ENCODE measurements around the gene FBP2.

Gene FBP2

DNA sequence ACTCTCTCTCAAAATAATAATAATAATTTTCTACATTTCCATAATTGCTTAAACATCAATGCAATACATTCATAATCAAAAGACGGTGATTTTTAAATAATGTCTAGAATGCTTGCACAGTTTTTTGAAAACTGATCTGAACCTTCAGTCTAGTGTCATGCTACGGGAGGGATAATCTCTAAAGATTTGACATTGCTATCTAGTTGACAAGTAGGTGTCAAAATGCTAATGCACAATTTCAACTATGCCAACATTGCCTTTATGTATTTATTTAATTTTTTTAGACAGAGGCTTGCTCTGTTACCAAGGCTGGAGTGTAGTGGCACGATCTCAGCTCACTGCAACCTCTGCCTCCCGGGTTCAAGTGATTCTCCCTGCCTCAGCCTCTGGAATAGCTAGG, 54.7 kb downstream of the FBP2 start:
- Histone ChIP-seq H3K27ac (no peak overlapping the region), H3K4me3 (ENCODE audit: low read depth, low read length) (no peak overlapping the region), H3K9ac (no peak overlapping the region), H3K27me3 (ENCODE audit: control insufficient read depth, insufficient read depth, low read length) (no peaks in the 10 kb centered on the region), H3K36me3 (ENCODE audit: control insufficient read depth, insufficient read depth, low read length) (no peaks in the 10 kb centered on the region), H3K4me2 (ENCODE audit: low read length) (no peak overlapping the region), H3K4me1 (no peaks in the 10 kb centered on the region), H3K79me2 (no peaks in the 10 kb centered on the region), H2AFZ (no peak overlapping the region), H3K9me3 (ENCODE audit: control insufficient read depth, low read length) (no peaks in the 10 kb centered on the region)
- TF ChIP-seq, protein P1, sequence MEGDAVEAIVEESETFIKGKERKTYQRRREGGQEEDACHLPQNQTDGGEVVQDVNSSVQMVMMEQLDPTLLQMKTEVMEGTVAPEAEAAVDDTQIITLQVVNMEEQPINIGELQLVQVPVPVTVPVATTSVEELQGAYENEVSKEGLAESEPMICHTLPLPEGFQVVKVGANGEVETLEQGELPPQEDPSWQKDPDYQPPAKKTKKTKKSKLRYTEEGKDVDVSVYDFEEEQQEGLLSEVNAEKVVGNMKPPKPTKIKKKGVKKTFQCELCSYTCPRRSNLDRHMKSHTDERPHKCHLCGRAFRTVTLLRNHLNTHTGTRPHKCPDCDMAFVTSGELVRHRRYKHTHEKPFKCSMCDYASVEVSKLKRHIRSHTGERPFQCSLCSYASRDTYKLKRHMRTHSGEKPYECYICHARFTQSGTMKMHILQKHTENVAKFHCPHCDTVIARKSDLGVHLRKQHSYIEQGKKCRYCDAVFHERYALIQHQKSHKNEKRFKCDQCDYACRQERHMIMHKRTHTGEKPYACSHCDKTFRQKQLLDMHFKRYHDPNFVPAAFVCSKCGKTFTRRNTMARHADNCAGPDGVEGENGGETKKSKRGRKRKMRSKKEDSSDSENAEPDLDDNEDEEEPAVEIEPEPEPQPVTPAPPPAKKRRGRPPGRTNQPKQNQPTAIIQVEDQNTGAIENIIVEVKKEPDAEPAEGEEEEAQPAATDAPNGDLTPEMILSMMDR (IDR thresholded peaks at IDR 0.05) = no peak

DNA sequence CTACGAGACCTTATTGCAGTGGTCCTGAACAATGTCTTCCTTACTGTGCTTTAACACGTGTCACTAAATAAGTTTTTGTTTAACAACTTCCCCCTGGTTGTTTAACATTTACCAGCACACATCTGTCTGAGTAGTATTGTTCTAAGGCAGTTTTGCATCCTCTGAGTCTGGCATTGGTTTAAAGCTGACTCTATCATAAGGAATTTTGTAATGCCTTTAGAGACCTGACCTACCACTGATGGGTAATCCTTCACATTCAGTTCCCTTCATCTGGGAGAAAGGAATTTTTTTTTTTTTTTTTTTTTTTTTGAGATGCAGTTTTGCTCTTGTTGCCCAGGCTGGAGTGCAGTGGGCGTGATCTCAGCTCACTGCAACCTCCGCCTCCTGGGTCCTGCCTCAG, 58.7 kb downstream of the FBP2 start:
- no peaks in the 10 kb centered on the region for H3K27me3 ChIP-seq (ENCODE audit: control insufficient read depth, insufficient read depth, low read length)
- no peaks in the 10 kb centered on the region for H3K4me1 ChIP-seq
- H3K9me3 ChIP-seq (ENCODE audit: control insufficient read depth, low read length) = no peaks in the 10 kb centered on the region
- no peaks in the 10 kb centered on the region for H3K79me2 ChIP-seq
- H2AFZ ChIP-seq = no peak overlapping the region
- TF ChIP-seq, protein P1 (IDR thresholded peaks at IDR 0.05) = no peak
- no peak overlapping the region for H3K9ac ChIP-seq
- H3K27ac ChIP-seq = no peak overlapping the region
- H3K4me3 ChIP-seq (ENCODE audit: low read depth, low read length) = no peak overlapping the region
- no peaks in the 10 kb centered on the region for H3K36me3 ChIP-seq (ENCODE audit: control insufficient read depth, insufficient read depth, low read length)
- H3K4me2 ChIP-seq (ENCODE audit: low read length) = no peak overlapping the region

DNA sequence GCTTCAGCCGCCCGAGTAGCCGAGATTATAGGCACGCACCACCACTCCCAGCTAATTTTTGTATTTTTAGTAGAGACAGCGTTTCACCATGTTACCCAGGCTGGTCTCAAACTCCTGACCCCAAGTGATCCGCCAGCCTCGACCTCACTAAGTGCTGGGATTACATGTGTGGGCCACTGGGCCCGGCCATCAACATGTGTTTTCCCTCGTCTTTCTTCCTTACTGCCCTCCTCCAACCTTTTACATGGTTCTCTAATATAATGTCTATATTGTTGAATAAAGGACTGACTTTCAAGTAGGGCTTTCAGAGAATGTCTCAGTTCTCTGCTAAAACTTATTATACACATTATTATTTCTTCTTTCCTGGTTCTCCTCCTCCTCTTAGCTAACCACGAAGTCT, 60.0 kb downstream of the FBP2 start:
- Histone ChIP-seq H3K79me2 (no peaks in the 10 kb centered on the region), H3K4me3 (ENCODE audit: low read depth, low read length) (no peak overlapping the region), H3K9me3 (ENCODE audit: control insufficient read depth, low read length) (no peaks in the 10 kb centered on the region), H2AFZ (no peak overlapping the region), H3K4me2 (ENCODE audit: low read length) (no peak overlapping the region), H3K36me3 (ENCODE audit: control insufficient read depth, insufficient read depth, low read length) (no peaks in the 10 kb centered on the region), H3K4me1 (no peaks in the 10 kb centered on the region), H3K9ac (no peak overlapping the region), H3K27me3 (ENCODE audit: control insufficient read depth, insufficient read depth, low read length) (no peaks in the 10 kb centered on the region), H3K27ac (no peak overlapping the region)
- TF ChIP-seq, protein P1 (IDR thresholded peaks at IDR 0.05) = no peak

DNA sequence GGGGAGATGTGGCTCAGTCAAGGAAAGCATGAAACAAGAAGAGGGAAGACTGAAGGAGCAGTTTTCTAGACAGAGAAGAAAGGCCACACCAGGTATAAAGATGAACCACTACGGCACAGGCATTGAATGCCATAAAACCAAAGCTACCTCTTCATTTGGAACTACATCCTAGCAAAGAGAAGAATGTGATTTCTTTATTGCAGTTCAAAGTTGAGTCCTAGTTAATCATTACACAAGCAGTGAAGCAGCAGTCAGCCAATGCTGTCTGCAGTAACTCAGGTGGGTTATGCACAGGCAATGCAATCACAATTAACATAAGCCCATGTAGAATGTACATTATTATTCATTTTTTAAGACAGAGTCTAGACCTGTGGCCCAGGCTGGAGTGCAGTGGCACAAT, 60.5 kb downstream of the FBP2 start:
- Histone ChIP-seq H3K4me1 (no peaks in the 10 kb centered on the region), H2AFZ (no peak overlapping the region), H3K36me3 (ENCODE audit: control insufficient read depth, insufficient read depth, low read length) (no peaks in the 10 kb centered on the region), H3K79me2 (no peaks in the 10 kb centered on the region), H3K27ac (no peak overlapping the region), H3K27me3 (ENCODE audit: control insufficient read depth, insufficient read depth, low read length) (no peaks in the 10 kb centered on the region), H3K4me3 (ENCODE audit: low read depth, low read length) (no peak overlapping the region), H3K9me3 (ENCODE audit: control insufficient read depth, low read length) (no peaks in the 10 kb centered on the region), H3K4me2 (ENCODE audit: low read length) (no peak overlapping the region), H3K9ac (no peak overlapping the region)
- TF ChIP-seq, protein P1 (IDR thresholded peaks at IDR 0.05) = no peak

DNA sequence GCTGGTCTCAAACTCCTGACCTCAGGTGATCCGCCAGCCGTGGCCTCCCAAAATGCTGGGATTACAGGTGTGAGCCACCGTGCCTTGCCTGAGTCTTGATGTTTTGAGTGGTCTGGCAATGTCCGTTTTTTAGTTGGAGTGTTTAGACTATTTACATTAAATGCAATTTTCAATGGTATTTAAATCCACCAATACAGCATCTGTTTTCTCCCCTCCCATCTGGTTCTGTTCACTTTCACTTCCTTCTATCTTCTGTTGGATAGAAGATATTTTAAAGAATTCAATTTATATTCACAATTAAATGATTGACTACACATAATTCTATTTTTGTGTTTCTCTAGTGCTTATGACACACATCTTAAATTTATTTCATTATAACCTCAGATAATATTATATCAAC, 64.7 kb downstream of the FBP2 start:
- Histone ChIP-seq H2AFZ (no peak overlapping the region), H3K4me3 (ENCODE audit: low read depth, low read length) (no peak overlapping the region), H3K27ac (no peak overlapping the region), H3K27me3 (ENCODE audit: control insufficient read depth, insufficient read depth, low read length) (no peaks in the 10 kb centered on the region), H3K79me2 (no peaks in the 10 kb centered on the region), H3K9ac (no peak overlapping the region), H3K4me2 (ENCODE audit: low read length) (no peak overlapping the region), H3K36me3 (ENCODE audit: control insufficient read depth, insufficient read depth, low read length) (no peaks in the 10 kb centered on the region), H3K9me3 (ENCODE audit: control insufficient read depth, low read length) (no peaks in the 10 kb centered on the region), H3K4me1 (no peaks in the 10 kb centered on the region)
- TF ChIP-seq, protein P1 (IDR thresholded peaks at IDR 0.05) = no peak

All from parathyroid adenoma (tissue), 2 donors.